K562 (cell line): ENCODE results near the gene BTBD2. TPM values are rescaled to one million over a fixed set of nuclear protein-coding genes. Genes with fewer than 3 reads are reported as not detected.
A peak's percentile ranks its signal among the peaks of the same experiment; 100 is the strongest.

Experiments
- ATAC-seq: fragments of 200-7000 bp; cut with Tn5 transposase; 3 replicates; pipeline ENCODE4 v1.9.1; 2020; ENCODE audit warnings: moderate library complexity
- BruUV-seq: library from RNA; stranded (reverse); fragments of 400-500 nt; replicated peaks from 2 replicates; lab custom pipeline; 2021; lab: Mats Ljungman, UMichigan
- CTCF ChIA-PET: fragments of 300-600 bp; formaldehyde crosslinking; extraction: SDS; loops from one replicate; lab custom pipeline; 2021; ENCODE audit warnings: low intra/inter-chr PET ratio; lab: Yijun Ruan, JAX
- POLR2A ChIA-PET: fragments of 300-600, 350-650 bp; sonication (Branson Sonifier 250); formaldehyde crosslinking; extraction: SDS; loops from one replicate; lab custom pipeline; 2021; ENCODE audit warnings: antibody characterized with exemption, inconsistent platforms; lab: Yijun Ruan, JAX
- DNase-seq, 4 experiments: peaks; one replicate each; pipeline versions ENCODE4 v3.0.0 to v3.0.0-alpha.2; 2011 to 2018; ENCODE audit warnings: low spot score in 3 of 4, mixed read lengths in 3 of 4; ENCODE audit errors: extremely low read depth in 1 of 4
- FAIRE-seq: peaks from 2 replicates; lab custom pipeline; 2011; peaks lifted over from hg19 to GRCh38; lab: Jason Lieb, UNC
- H2AFZ ChIP-seq: 2 replicates; pipeline ENCODE4 v1.6.0; 2011; ENCODE audit warnings: low read depth, low read length, control low read depth, inconsistent platforms
- H3K27ac ChIP-seq: fragments of 200-600 bp; 3 replicates; pipeline ENCODE4 v1.8.0; 2011; ENCODE audit warnings: low read depth, mild to moderate bottlenecking, control low read depth, inconsistent platforms, low read length, moderate library complexity, mixed read lengths; ENCODE audit errors: extremely low read depth
- H3K27me3 ChIP-seq, 2 experiments: fragments of 300-600 bp in 1 of 2; 2 replicates in 1 of 2; 3 replicates in 1 of 2; pipeline versions ENCODE4 v1.6.0 to v1.8.0; 2011; ENCODE audit warnings: inconsistent platforms in 2 of 2, low read length in 2 of 2, mild to moderate bottlenecking in 1 of 2, mixed read lengths in 1 of 2, moderate library complexity in 1 of 2; ENCODE audit not compliant: control insufficient read depth in 2 of 2, insufficient read depth in 2 of 2
- H3K36me3 ChIP-seq: fragments of 300-600 bp; 3 replicates; pipeline ENCODE4 v1.8.0; 2011; ENCODE audit warnings: mild to moderate bottlenecking, low read length, inconsistent platforms; ENCODE audit not compliant: control insufficient read depth, insufficient read depth
- H3K4me1 ChIP-seq, 2 experiments: fragments of 200-600 bp in 1 of 2; replicated peaks in 1 of 2; 2 replicates in 1 of 2; 3 replicates in 1 of 2; pipeline versions ENCODE4 v1.5.1 to v1.8.0; 2011; ENCODE audit warnings: inconsistent platforms in 2 of 2, low read length in 2 of 2, mild to moderate bottlenecking in 1 of 2, mixed read lengths in 1 of 2, moderate library complexity in 1 of 2; ENCODE audit not compliant: control insufficient read depth in 2 of 2, insufficient read depth in 2 of 2
- H3K4me2 ChIP-seq: 2 replicates; pipeline ENCODE4 v1.6.1; 2011; ENCODE audit warnings: low read length, control low read depth, inconsistent platforms, mixed read lengths; ENCODE audit not compliant: insufficient read depth
- H3K4me3 ChIP-seq: fragments of 200-600 bp; sonication (generic), shearing (Covaris generic); 2 replicates; pipeline ENCODE4 v1.5.1; 2016; ENCODE audit warnings: control low read depth, inconsistent platforms
- H3K79me2 ChIP-seq: fragments of 200-600 bp; 3 replicates; pipeline ENCODE4 v1.8.0; 2011; ENCODE audit warnings: low read length, inconsistent platforms; ENCODE audit not compliant: control insufficient read depth, insufficient read depth
- H3K9ac ChIP-seq, 2 experiments: 2 replicates each; pipeline versions ENCODE4 v1.6.0 to v1.6.1; 2011; ENCODE audit warnings: low read depth in 2 of 2, low read length in 2 of 2, control low read depth in 1 of 2, inconsistent platforms in 1 of 2, mild to moderate bottlenecking in 1 of 2, mixed read lengths in 1 of 2; ENCODE audit not compliant: insufficient read depth in 1 of 2
- H3K9me1 ChIP-seq: one replicate; pipeline ENCODE4 v1.6.0; 2011; ENCODE audit warnings: inconsistent platforms, mild to moderate bottlenecking, low read length, moderate library complexity; ENCODE audit not compliant: control insufficient read depth, insufficient read depth
- H3K9me3 ChIP-seq: replicated peaks from 2 replicates; pipeline ENCODE4 v1.5.1; 2011; ENCODE audit warnings: low read depth, low read length, inconsistent platforms; ENCODE audit not compliant: control insufficient read depth, insufficient read depth
- H4K20me1 ChIP-seq: replicated peaks from 2 replicates; pipeline ENCODE4 v1.6.1; 2011; ENCODE audit warnings: low read length, inconsistent platforms, mixed read lengths; ENCODE audit not compliant: control insufficient read depth, insufficient read depth
- HNRNPL ChIP-seq: fragments of 200-400 bp; formaldehyde crosslinking; IDR thresholded peaks from 2 replicates; pipeline ENCODE4 v1.6.1; 2017; ENCODE audit warnings: low read depth, mild to moderate bottlenecking, low read length
- HNRNPUL1 ChIP-seq: fragments of 200-400 bp; formaldehyde crosslinking; IDR thresholded peaks from 2 replicates; pipeline ENCODE4 v1.6.1; 2017; ENCODE audit warnings: low read length
- HOXB6 ChIP-seq: fragments of 250-450 bp; sonication (Bioruptor Pico); IDR thresholded peaks from 2 replicates; pipeline ENCODE4 v1.5.1; 2022; ENCODE audit warnings: mild to moderate bottlenecking, borderline replicate concordance
- NR2C1 ChIP-seq, 2 experiments: fragments of 450-650 bp; IDR thresholded peaks; 2 replicates each; pipeline ENCODE4 v1.6.1; 2017; ENCODE audit warnings: mild to moderate bottlenecking in 2 of 2, antibody characterized with exemption in 1 of 2, inconsistent platforms in 1 of 2, missing compliant biosample characterization in 1 of 2, missing genetic modification characterization in 1 of 2
- RBM22 ChIP-seq: fragments of 200-400 bp; formaldehyde crosslinking; IDR thresholded peaks from 2 replicates; pipeline ENCODE4 v1.6.1; 2018; ENCODE audit warnings: low read length, low read depth; ENCODE audit not compliant: poor library complexity, severe bottlenecking
- RBM34 ChIP-seq: fragments of 200-400 bp; formaldehyde crosslinking; IDR thresholded peaks from 2 replicates; pipeline ENCODE4 v1.6.1; 2018; ENCODE audit warnings: low read length, borderline replicate concordance; ENCODE audit not compliant: insufficient read depth
- ZNF668 ChIP-seq: fragments of 250-450 bp; sonication (Bioruptor Pico); IDR thresholded peaks from 2 replicates; pipeline ENCODE4 v1.8.0; 2022; ENCODE audit warnings: mild to moderate bottlenecking, inconsistent platforms
- WGBS: fragments of 100-300 bp; shearing (Covaris generic); methylation state at CpG from one replicate; pipeline ENCODE4 v1.1.6; 2016; ENCODE audit warnings: low coverage, mixed read lengths; ENCODE audit not compliant: insufficient coverage; ENCODE audit errors: missing lambda C conversion rate; 5-methylcytosine and 5-hydroxymethylcytosine counted together
- in situ Hi-C: fragments of 300-500 bp; cut with MboI; formaldehyde crosslinking; loops from 4 replicates; pipeline ENCODE4 v1.15.0; 2018; ENCODE audit warnings: inconsistent platforms, mixed read lengths
- intact Hi-C: fragments of 100-400 bp; cut with micrococcal nuclease; formaldehyde crosslinking; loops from 2 replicates; pipeline ENCODE4 v1.14.2; 2022
- polyA plus RNA-seq, 8 experiments: library from polyadenylated mRNA; depleted of rRNA in 4 of 8; stranded (reverse) in 5 of 8; unstranded in 3 of 8; fragments of >200 nt; fragmentation: Nextera tagmentation in 2 of 8; fragmentation: Illumina TruSeq in 1 of 8; extraction: Ambion mirVana in 2 of 8; extraction: Trizol in 1 of 8; gene quantifications; 2 replicates each; pipeline versions ENCODE4 v1.2.1 to v1.2.3, GENCODE V29; 2011 to 2014; ENCODE audit warnings: inconsistent platforms in 1 of 8, missing spikeins in 1 of 8
- total RNA-seq, 7 experiments: library from RNA; depleted of rRNA in 6 of 7; stranded (reverse); fragments of >200 nt in 6 of 7; fragmentation: Illumina TruSeq in 2 of 7; extraction: Trizol in 2 of 7; gene quantifications; 2 replicates each; pipeline versions ENCODE4 v1.2.1 to v1.2.3, GENCODE V29; 2011 to 2021; ENCODE audit warnings: low replicate concordance in 1 of 7
- TF ChIP-seq, protein P1 (sequence below), 2 experiments: fragments of 450-650 bp in 1 of 2; sonication (generic) in 1 of 2; formaldehyde crosslinking in 1 of 2; IDR thresholded peaks; 2 replicates each; pipeline versions ENCODE4 v1.7.1 to v1.9.0; 2016 to 2022; ENCODE audit warnings: inconsistent platforms in 1 of 2, mild to moderate bottlenecking in 1 of 2, missing genetic modification reagents in 1 of 2
- TF ChIP-seq, protein P2 (sequence below): fragments of 250-450 bp; sonication (Bioruptor Pico); IDR thresholded peaks from 2 replicates; pipeline ENCODE4 v1.8.0; 2022; ENCODE audit warnings: inconsistent platforms

Gene BTBD2
- total and polyA plus RNA-seq, 9 of the 15 experiments (the other 6 are each of a cell fraction or from before 2014, with no cell fraction given): 0.10 to 15.6 (median 6.9) TPM

DNA sequence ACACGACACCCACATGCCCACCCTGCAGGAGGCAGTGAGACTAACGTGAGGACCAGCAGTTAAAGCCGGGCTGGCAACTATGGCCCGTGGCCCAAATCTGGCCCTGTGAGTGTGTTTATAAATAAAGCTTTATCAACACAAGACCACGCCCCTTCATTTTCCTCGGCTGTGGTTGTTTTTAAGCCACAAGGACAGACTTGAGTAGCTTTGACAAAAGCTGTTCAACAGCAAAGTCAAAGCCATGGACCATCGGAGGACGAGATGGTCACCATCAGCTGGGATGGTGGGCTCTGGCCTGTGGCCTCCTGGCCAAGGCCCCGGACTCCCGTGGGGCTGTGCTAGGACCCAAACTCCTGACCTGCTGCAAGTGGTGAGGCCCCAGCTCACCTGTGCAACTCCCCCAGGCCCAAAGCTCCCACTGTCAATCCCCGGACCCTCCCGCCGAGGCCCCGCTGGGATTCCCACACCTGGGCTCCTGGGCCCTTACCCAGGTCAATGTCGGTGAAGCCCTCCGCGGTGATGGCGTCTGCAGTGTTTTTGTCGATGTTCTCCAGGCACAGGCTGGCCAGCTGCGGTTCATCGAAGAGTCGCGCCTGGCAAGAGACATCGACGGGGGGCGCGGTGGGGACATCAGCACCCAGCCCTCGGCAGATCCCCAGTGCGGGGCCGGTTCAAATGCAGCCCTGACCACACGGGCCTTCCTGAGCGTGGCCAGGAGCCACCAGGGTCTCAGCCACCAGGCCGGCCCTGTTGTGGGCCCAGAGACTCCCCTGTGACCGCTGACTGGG is 25.1 kb downstream of the BTBD2 start:
- intact Hi-C loops: no loop called here
- peak; percentile 32 for FAIRE-seq
- peak overlapping the region in 1 of 2 experiments; percentile 50; a peak in 1 of 4 replicates for H3K9ac ChIP-seq
- no peak for TF ChIP-seq NR2C1 (IDR thresholded peaks at IDR 0.05)
- no peak for TF ChIP-seq NR2C1 (tag; IDR thresholded peaks at IDR 0.05)
- TF ChIP-seq RBM22: peak; percentile 46
- TF ChIP-seq ZNF668 (CRISPR knock-in tag): no peak
- TF ChIP-seq, protein P1, sequence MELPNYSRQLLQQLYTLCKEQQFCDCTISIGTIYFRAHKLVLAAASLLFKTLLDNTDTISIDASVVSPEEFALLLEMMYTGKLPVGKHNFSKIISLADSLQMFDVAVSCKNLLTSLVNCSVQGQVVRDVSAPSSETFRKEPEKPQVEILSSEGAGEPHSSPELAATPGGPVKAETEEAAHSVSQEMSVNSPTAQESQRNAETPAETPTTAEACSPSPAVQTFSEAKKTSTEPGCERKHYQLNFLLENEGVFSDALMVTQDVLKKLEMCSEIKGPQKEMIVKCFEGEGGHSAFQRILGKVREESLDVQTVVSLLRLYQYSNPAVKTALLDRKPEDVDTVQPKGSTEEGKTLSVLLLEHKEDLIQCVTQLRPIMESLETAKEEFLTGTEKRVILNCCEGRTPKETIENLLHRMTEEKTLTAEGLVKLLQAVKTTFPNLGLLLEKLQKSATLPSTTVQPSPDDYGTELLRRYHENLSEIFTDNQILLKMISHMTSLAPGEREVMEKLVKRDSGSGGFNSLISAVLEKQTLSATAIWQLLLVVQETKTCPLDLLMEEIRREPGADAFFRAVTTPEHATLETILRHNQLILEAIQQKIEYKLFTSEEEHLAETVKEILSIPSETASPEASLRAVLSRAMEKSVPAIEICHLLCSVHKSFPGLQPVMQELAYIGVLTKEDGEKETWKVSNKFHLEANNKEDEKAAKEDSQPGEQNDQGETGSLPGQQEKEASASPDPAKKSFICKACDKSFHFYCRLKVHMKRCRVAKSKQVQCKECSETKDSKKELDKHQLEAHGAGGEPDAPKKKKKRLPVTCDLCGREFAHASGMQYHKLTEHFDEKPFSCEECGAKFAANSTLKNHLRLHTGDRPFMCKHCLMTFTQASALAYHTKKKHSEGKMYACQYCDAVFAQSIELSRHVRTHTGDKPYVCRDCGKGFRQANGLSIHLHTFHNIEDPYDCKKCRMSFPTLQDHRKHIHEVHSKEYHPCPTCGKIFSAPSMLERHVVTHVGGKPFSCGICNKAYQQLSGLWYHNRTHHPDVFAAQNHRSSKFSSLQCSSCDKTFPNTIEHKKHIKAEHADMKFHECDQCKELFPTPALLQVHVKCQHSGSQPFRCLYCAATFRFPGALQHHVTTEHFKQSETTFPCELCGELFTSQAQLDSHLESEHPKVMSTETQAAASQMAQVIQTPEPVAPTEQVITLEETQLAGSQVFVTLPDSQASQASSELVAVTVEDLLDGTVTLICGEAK (IDR thresholded peaks at IDR 0.05): peak; percentile 95
- TF ChIP-seq, protein P1 (CRISPR knock-in tag; IDR thresholded peaks at IDR 0.05): peak; percentile 98
- no peak for TF ChIP-seq RBM34
- no peak for TF ChIP-seq HNRNPL
- TF ChIP-seq HNRNPUL1: no peak
- TF ChIP-seq HOXB6 (CRISPR knock-in tag): no peak
- TF ChIP-seq, protein P2, sequence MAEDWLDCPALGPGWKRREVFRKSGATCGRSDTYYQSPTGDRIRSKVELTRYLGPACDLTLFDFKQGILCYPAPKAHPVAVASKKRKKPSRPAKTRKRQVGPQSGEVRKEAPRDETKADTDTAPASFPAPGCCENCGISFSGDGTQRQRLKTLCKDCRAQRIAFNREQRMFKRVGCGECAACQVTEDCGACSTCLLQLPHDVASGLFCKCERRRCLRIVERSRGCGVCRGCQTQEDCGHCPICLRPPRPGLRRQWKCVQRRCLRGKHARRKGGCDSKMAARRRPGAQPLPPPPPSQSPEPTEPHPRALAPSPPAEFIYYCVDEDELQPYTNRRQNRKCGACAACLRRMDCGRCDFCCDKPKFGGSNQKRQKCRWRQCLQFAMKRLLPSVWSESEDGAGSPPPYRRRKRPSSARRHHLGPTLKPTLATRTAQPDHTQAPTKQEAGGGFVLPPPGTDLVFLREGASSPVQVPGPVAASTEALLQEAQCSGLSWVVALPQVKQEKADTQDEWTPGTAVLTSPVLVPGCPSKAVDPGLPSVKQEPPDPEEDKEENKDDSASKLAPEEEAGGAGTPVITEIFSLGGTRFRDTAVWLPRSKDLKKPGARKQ: no peak

More for the DNA sequence above, 25.1 kb downstream of the BTBD2 start:
- POLR2A ChIA-PET: interaction anchor here (0.8 to 1.1 kb wide), 4 partner anchors 14 to 337 kb away, joined by 3 to 4 read pairs (median 3); no protein-coding TSS in a partner anchor
- no peak for ATAC-seq
- no peak overlapping the region for H3K4me2 ChIP-seq
- peaks cover 0 to 54% of the 10 kb centered on the region in 2 experiments; a peak in 3 of 5 replicates for H3K4me1 ChIP-seq
- H3K36me3 ChIP-seq: peaks cover 19% of the 10 kb centered on the region; the same call in 1 of the 3 replicates
- no peaks in the 10 kb centered on the region for H3K79me2 ChIP-seq
- no peak overlapping the region for H3K27ac ChIP-seq
- H3K27me3 ChIP-seq: no peaks in the 10 kb centered on the region
- no peak overlapping the region for H3K4me3 ChIP-seq
- CTCF ChIA-PET: no interaction called here
- no TSS peak for BruUV-seq
- H3K9me1 ChIP-seq: no peaks in the 10 kb centered on the region
- no peaks in the 10 kb centered on the region; the same call in 1 of the 2 replicates for H4K20me1 ChIP-seq
- H3K9me3 ChIP-seq: no peaks in the 10 kb centered on the region
- in situ Hi-C loops: no loop called here
- no peak overlapping the region for H2AFZ ChIP-seq
- 85% methylated on average over 27 of the region's 34 CpGs for WGBS
- peak in 1 of 4 experiments; percentile 20 for DNase-seq
